ENCODE data around the gene ADAMTSL1. TPM values are rescaled to one million over a fixed set of nuclear protein-coding genes. Genes with fewer than 3 reads are reported as not detected.

ADAMTSL1 gene
- total RNA-seq, 6 donors from 2014 or later, result 0.44 to 6.4 (median 2.3) TPM; not detected in 1

- H3K9me3 ChIP-seq, result peaks cover 0 to 4% (median under 1%) of the 10 kb centered on the region in 4 donors
- H3K27ac ChIP-seq, result no peak overlapping the region
- H3K4me3 ChIP-seq, result no peak overlapping the region
- WGBS, 2 donors, result 61 to 67% methylated on average over 4 of the region's 4 CpGs
- no peak for DNase-seq
- TF ChIP-seq POLR2A (IDR thresholded peaks at IDR 0.05) (no peak), POLR2AphosphoS5 (IDR thresholded peaks at IDR 0.05) (no peak), EP300 (IDR thresholded peaks at IDR 0.05) (no peak)
- TF ChIP-seq, protein P1, sequence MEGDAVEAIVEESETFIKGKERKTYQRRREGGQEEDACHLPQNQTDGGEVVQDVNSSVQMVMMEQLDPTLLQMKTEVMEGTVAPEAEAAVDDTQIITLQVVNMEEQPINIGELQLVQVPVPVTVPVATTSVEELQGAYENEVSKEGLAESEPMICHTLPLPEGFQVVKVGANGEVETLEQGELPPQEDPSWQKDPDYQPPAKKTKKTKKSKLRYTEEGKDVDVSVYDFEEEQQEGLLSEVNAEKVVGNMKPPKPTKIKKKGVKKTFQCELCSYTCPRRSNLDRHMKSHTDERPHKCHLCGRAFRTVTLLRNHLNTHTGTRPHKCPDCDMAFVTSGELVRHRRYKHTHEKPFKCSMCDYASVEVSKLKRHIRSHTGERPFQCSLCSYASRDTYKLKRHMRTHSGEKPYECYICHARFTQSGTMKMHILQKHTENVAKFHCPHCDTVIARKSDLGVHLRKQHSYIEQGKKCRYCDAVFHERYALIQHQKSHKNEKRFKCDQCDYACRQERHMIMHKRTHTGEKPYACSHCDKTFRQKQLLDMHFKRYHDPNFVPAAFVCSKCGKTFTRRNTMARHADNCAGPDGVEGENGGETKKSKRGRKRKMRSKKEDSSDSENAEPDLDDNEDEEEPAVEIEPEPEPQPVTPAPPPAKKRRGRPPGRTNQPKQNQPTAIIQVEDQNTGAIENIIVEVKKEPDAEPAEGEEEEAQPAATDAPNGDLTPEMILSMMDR (IDR thresholded peaks at IDR 0.05), result no peak
- H3K36me3 ChIP-seq, result no peaks in the 10 kb centered on the region
- H3K27me3 ChIP-seq, result no peaks in the 10 kb centered on the region
- ATAC-seq (ENCODE audit: low FRiP score in 2 of 2), result no peak
- no peaks in the 10 kb centered on the region for H3K4me1 ChIP-seq
Measured at GRCh38 chr9:18890372-18890771, 416.4 kb downstream of the ADAMTSL1 start.

DNA sequence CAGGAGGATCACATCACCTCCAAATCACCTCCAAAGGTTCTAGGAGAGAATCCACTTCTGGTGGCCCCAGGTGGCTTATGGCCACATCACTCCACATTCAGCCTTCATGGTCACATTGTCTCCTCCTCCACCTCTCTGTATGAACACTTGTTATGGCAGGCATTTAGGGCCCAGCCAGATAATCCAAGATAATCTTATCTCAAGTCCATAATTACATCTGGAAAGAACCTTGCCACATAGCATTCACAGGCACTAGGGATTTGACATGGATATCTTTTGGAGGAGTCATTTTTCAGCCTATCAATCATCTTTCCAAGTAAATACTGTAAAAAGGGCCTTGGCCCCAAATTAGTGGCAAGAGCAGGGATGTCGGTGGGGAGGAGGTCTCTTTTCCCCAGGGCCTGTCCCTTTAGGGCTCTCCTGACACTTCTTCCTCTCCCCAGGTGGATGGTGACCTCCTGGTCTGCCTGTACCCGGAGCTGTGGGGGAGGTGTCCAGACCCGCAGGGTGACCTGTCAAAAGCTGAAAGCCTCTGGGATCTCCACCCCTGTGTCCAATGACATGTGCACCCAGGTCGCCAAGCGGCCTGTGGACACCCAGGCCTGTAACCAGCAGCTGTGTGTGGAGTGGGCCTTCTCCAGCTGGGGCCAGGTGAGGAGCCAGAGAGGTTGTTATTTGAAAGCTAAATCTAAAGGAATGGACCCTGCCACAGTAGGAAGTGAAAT lies 418.2 kb downstream of the ADAMTSL1 start:
- ATAC-seq (ENCODE audit: low FRiP score in 2 of 2) (no peak), DNase-seq (peak in 1 of 2 donors; percentile 16)
- no peak overlapping the region for H3K4me3 ChIP-seq
- H3K9me3 ChIP-seq, result peaks cover 4 to 22% (median 12%) of the 10 kb centered on the region in 4 donors
- H3K4me1 ChIP-seq, result no peaks in the 10 kb centered on the region
- H3K36me3 ChIP-seq, result no peaks in the 10 kb centered on the region
- H3K27me3 ChIP-seq, result no peaks in the 10 kb centered on the region
- no peak overlapping the region for H3K27ac ChIP-seq
- TF ChIP-seq POLR2A (IDR thresholded peaks at IDR 0.05), result no peak
- TF ChIP-seq, protein P1 (IDR thresholded peaks at IDR 0.05), result no peak
- no peak for TF ChIP-seq POLR2AphosphoS5 (IDR thresholded peaks at IDR 0.05)
- TF ChIP-seq EP300 (IDR thresholded peaks at IDR 0.05), result no peak
- WGBS, 2 donors, result 88 to 96% methylated on average over 4 to 5 of the region's 5 CpGs

DNA sequence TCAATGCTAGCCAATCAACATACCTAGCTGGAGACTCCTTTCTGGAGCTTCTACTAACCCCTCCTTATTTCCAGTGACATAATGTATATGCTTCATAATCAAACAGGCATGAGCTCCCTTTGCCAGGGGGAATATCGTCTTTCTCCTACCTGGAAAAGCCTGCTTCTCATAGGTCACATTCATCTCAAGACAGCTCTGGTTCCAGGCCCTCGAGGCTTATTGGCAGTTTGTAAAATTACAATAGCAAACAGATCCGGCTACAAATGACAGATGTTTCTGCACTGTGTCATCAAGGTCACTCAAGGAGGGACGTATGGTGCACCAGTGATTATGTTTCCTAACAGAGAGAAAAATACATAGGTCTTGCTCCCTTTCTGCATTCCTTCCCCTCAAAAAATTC lies 419.1 kb downstream of the ADAMTSL1 start:
- TF ChIP-seq POLR2A (IDR thresholded peaks at IDR 0.05) (no peak), EP300 (IDR thresholded peaks at IDR 0.05) (no peak), POLR2AphosphoS5 (IDR thresholded peaks at IDR 0.05) (no peak)
- TF ChIP-seq, protein P1 (IDR thresholded peaks at IDR 0.05), result no peak
- no peak for DNase-seq

DNA sequence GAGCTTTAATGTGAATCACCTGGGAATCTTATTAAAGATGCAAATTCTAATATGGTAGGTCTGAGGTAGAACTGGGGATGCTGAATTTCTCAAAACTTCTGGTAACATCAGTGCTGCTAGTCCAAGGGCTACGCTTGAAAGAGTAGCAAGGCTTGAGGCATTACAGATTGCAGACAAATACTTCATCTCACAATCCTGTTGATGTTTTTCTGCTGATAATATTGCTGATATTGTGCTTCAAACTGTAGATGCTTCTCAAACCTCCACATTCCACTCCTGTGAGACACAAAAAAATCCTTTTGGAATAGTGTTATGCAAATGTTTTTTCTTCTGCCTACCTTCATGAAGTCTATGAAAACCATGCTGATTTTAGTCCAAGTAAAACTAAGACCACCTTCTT lies 419.5 kb downstream of the ADAMTSL1 start:
- Histone ChIP-seq H3K27me3 (no peaks in the 10 kb centered on the region), H3K27ac (no peak overlapping the region), H3K4me3 (no peak overlapping the region), H3K9me3 (peaks cover 4 to 23% (median 13%) of the 10 kb centered on the region in 4 donors), H3K4me1 (no peaks in the 10 kb centered on the region), H3K36me3 (no peaks in the 10 kb centered on the region)
- DNase-seq (no peak), ATAC-seq (ENCODE audit: low FRiP score in 2 of 2) (no peak)
- TF ChIP-seq POLR2AphosphoS5 (IDR thresholded peaks at IDR 0.05) (no peak), EP300 (IDR thresholded peaks at IDR 0.05) (no peak), POLR2A (IDR thresholded peaks at IDR 0.05) (no peak)
- TF ChIP-seq, protein P1 (IDR thresholded peaks at IDR 0.05), result no peak
- 50 to 90% methylated on average over 1 of the region's 1 CpG for WGBS, 2 donors

More for the DNA sequence above, 419.1 kb downstream of the ADAMTSL1 start:
- Histone ChIP-seq H3K36me3 (no peaks in the 10 kb centered on the region), H3K9me3 (peaks cover 4 to 23% (median 13%) of the 10 kb centered on the region in 4 donors), H3K4me1 (no peaks in the 10 kb centered on the region), H3K27me3 (no peaks in the 10 kb centered on the region), H3K4me3 (no peak overlapping the region), H3K27ac (no peak overlapping the region)
- ATAC-seq (ENCODE audit: low FRiP score in 2 of 2), result no peak
- 73 to 74% methylated on average over 4 of the region's 4 CpGs for WGBS, 2 donors

DNA sequence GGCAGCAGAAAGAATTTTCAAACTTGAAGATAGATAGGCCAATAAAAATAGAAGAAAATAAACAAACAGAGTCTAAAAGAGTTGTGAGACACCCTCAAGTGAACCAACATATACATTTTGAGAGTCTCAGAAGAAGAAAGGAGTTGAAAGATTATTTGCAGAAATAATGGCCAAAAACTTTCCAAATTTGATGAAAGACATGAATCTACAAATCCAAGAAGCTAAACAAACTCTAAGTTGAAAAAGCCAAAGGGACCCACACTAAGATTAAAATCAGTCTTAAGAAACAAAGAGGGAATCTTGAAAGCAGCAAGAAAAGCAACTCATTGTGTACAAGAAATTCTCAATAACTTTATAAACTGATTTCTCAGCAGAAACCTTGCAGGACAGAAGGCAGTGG lies 422.1 kb downstream of the ADAMTSL1 start:
- no peak for DNase-seq
- H3K36me3 ChIP-seq, result no peaks in the 10 kb centered on the region
- H3K4me3 ChIP-seq, result no peak overlapping the region
- H3K9me3 ChIP-seq, result peaks cover 4 to 23% (median 13%) of the 10 kb centered on the region in 4 donors
- TF ChIP-seq POLR2AphosphoS5 (IDR thresholded peaks at IDR 0.05), result no peak
- TF ChIP-seq POLR2A (IDR thresholded peaks at IDR 0.05), result no peak
- TF ChIP-seq, protein P1 (IDR thresholded peaks at IDR 0.05), result no peak
- TF ChIP-seq EP300 (IDR thresholded peaks at IDR 0.05), result no peak
- H3K4me1 ChIP-seq, result no peaks in the 10 kb centered on the region
- no peak overlapping the region for H3K27ac ChIP-seq
- H3K27me3 ChIP-seq, result no peaks in the 10 kb centered on the region
- ATAC-seq (ENCODE audit: low FRiP score in 2 of 2), result no peak
